NCI-H2227 treated with DMSO at 0.1 percent for 48 hours (cell line): ENCODE results near the gene BBC3.
"Not testable (repeated sequence)": the region's sequence is repeated elsewhere in the genome, so short reads cannot be mapped to it uniquely, and the experiment has no call there.

Experiments
- DNase-seq: peaks from one replicate; lab custom pipeline; 2025; lab: John Stamatoyannopoulos, UW

The BBC3 gene

DNA sequence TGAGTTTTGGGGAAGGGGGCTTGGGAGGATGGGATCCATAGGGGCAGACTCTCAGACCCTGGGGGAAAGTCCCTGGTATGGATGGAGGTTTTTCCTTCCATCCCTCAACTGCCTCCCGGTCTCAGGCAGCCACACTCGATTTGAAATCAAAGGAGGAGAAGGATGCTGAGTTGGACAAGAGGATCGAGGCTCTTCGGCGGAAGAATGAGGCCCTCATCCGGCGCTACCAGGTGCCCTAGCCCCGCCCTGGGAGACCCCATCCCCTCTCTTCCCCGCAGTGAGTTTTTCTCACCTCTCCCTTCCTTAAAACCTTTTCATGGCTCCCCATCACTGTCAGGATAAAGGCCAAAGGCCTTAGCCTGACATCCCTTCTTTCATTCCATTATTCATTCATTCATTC is 27.4 kb upstream of the BBC3 start:
- DNase-seq: no peak

DNA sequence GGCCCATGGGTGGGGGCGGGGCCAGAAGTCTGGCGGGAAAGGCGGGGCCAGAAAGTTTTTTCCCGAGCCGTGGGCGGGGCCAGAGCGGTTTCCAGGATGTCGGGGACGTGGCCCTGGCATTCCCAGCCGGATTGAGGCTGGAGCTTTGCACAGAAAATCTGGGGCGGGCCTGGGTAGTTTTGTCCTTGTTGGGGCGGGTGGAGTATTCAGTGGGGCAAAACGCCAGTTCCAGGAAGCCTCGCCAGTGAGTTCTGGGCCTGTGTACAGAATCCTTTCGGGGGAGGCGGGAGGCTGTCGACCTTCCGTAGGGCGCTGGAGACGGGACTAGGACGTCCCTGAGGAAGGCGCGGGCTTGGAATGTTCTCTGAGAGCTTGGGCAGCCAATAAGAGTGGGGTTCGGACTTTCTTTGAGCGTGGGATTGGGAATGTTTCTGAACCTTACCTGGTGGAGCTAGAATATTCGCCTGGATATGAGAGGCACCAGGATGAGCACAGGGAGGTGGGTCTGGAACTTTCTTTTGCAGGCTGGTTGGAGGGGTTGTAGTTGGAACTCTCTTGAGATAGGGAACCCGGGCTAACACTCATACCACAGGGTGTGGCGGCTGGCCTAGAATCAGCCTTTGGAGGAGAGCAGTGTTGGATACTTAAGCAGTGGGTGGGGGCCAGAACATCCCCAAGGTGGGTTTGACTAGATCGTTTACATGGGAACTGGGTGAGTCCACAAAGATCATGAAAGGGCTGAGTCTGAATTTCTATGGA is 26.6 kb upstream of the BBC3 start:
- no peak for DNase-seq

DNA sequence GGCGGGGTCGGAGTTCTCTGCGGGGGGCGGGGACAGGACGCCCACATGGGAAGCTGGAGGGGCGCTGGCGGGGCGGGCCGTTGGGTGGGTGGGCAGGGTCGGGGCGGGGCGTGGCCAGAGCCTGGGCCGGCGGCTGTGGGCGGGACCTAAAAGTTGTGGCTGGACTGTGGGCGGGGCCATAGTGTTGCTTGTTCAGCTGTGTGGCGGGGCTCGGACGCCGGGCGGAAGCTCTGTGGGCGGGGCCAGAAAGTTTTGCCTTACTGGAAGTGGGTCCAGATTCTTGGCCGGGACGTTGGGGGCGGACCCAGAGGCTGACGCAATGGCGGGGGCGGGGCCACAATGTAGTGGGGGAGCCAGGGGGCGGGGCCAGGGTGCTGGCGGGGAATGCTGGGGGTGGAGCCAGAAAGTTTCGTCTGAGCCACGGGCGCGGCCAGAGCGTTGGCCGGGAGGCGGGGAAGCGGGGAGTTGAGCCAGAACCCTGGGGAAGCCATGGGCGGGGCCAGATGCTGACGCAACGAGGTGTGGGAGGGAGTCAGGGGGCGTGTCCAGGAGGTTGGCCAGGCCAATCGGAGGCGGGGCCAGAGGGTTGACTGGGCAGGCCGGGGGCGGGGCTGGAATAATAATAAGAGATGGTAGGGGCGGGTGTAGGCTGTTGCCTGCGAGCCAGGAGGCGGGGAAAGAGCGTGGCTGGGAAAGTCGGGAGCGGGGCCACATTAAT is 25.9 kb upstream of the BBC3 start:
- DNase-seq: peak; percentile 99

DNA sequence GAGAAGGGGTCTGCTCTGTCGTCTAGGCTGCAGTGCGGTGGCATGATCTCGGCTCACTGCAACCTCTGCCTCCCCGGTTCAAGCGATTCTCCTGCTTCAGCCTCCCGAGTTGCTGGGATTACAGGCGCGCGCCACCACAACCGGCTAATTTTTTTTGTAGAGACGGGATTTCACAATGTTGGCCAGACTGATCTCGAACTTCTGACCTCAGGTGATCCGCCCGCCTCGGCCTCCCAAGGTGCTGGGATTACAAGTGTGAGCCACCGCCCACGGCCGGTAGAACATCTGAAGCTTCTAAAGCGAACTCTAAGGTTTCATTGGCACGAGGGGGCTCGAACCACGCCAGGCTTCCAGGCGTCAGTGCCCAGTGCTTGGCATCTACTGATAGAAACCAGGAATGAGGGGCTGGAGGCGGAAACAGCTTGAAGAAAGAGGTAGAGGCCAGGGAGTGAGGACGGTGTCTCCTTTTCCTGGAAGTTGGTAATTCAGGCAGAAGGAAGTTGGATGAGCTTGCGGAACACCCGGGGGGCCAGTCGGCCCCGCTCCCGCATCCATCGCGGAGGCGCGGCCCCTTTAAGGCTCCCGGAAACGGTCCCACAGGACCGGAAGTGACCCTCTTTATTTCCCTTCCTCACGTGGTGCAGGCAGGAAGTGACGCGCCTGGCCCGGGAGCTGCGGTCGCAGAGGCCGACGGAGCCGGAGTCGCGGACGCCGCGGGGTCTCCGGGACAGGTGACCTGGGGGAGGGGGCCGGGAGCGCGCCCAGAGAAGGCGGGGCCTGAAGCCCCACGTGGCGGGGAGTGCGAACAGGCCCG is 25.1 kb upstream of the BBC3 start, which contains the start of gene CCDC9:
Gene CCDC9 (plus strand): TSS at position 647 of the 814 bp plus-strand sequence. CDS start 1,876 bp downstream, outside the sequence.
- peak; percentile 94 for DNase-seq

DNA sequence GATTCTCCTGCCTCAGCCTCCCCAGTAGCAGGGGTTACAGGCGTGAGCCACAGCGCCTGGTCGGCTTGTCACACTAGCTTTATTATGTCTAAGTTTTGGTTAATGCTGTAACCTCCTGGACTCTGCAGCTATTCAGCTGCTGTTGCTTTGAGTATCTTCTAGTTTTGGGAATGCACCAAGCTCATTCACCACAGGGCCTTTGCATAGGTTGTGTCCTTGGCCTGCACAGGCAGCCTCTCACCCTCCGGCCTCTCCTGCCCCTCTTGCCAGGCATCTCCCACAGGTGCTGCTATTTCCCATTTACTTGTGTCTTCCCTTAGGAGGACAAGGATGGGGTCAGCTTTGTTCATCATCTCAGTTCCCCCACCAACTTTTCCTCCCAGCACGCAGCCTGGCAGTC is 23.0 kb upstream of the BBC3 start:
- no peak for DNase-seq

DNA sequence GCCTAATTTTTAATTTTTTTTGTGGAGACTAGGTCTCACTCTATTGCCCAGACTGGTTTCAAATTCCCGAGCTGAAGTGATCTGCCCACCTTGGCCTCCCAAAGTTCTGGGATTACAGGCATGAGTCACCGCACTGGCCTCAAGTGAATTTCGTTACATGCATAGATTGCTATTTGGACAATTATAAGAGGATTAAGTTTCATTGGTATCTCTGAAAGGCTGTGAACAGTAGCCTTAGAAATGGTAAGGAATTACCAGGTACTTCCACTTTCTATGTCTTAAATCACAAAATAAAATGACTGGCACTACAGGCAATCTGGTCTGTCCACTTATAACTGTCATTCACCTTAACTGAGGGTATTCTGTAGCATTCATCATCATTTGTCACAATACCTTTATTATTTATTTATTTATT is 22.5 kb upstream of the BBC3 start:
- no peak for DNase-seq

DNA sequence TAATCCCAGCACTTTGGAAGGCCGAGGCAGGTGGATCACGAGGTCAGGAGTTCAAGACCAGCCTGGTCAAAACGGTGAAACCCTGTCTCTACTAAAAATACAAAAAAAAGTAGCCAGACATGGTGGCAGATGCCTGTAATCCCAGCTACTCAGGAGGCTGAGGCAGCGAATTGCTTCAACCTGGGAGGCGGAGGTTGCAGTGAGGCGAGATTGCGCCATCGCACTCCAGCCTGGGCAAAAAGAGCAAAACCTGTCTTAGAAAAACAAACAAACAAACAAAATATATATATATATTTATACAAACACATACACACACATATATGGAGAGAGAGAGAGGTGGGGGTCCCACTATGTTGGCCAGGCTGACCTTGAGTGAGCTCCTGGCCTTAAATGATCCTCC is 22.0 kb upstream of the BBC3 start:
- not testable (repeated sequence) for DNase-seq

DNA sequence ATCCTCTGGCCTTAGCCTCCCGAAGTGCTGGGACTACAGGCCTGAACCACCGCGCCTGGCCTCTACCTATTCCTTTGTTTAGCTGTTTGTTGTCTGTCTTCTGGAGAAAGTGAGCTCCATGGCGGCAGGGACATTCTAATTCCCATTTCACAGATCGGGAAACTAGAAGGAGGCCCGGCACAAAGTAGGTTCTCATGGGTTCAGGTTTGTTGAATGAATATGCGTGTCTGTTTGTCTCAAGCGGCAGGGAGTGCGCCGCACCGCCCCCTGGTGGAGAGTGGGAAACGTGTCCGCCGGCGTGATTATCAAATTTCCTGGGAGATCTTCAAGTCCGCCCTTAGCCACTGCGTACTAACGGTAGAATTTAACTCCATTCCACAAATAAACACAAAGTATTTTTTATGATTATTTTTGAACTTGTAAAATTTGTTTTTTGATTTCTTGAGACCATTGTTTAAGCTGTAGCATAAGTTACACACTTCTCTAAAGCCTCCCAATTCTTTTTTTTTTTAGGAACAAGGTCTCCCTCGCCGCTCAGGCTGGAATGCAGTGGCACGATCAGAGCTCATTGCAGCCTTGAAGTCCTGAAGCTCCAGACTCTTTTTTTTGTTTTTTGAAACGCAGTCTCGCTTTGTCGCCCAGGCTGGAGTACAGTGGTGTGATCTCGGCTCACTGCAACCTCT is 16.4 kb upstream of the BBC3 start:
- peak; percentile 17 for DNase-seq

DNA sequence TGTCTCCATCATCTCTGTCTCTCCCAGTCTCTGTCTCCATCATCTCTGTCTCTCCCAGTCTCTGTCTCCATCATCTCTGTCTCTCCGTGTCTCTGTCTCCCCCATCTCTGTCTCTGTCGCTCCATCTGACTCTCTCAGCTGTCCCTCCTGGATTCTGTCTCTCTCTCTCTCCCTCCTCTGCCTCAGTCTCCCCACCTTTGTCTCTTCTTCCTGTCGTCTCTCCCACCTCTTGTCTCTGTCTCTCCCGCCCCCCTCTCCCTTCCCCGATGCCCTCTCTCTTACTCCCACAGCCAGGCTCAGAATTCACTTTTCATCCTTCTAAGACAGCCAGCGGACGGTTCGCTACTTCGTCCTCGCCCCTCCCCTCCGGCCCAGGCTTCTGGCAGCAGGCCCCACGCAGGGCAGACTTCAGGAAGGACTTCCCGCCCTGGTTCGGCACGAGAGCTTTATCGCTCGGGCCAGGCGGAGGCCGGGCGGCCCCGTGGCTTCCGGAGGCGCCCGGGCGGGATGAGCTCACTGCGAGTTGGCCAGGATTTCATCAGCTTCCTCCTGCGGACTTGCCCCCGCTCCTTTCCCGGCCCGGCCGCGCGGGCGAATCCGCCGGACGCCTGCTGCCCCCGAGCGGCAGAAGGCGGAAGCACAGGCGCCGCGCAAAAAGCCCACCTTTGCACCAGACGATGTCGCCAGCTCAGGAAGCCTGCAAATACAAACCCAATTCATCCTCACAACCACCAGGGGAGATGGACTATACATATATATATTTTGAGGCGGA is 13.0 kb upstream of the BBC3 start:
- peak; percentile 81 for DNase-seq

DNA sequence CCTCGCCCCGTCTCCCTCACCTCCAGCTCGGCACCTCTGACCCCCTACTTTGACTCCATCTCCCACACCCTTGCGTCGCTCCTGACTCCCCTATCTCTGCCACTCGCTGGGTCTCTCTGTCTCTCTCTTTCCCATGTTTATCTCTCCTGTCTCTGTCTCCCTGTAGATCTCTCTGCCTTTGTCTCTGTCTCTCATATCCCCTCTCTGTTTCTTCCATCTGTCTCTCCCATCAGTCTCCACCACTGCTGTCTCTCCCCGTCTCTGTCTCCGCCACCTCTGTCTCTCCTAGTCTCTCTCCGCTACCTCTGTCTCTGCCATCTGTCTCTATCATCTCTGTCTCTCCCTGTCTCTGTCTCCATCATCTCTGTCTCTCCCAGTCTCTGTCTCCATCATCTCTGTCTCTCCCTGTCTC is 12.4 kb upstream of the BBC3 start:
- DNase-seq: no peak

DNA sequence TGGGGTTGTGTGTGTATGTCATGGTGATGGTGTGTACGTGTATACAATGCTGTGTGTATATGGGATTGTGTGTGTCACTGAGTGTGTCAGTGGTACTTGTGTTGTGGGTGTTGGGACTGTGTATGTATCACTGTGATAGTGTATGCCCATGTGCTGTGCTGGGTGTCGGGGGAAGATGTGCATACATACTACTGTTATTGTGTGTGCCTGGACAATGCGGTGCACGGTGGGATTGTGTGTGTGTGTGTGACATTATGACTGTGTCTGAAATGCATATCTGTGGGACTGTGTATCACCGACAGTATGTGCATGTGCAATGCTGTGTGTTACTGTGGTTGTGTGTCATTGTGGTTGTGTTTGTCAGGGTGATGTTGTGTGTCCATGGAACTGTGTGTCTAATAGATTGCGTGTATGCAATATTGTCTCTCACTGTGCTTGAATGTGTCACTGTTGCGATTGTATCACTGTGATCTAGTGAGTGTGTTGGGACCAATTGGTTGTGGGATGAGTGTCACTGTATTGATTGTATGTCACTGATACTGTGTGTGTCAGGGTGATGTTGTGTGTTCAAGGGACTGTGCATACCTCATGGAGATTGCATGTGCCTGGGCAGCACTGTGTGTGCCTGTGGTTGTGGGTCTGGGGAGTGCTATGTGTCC is 11.0 kb upstream of the BBC3 start:
- DNase-seq: no peak

DNA sequence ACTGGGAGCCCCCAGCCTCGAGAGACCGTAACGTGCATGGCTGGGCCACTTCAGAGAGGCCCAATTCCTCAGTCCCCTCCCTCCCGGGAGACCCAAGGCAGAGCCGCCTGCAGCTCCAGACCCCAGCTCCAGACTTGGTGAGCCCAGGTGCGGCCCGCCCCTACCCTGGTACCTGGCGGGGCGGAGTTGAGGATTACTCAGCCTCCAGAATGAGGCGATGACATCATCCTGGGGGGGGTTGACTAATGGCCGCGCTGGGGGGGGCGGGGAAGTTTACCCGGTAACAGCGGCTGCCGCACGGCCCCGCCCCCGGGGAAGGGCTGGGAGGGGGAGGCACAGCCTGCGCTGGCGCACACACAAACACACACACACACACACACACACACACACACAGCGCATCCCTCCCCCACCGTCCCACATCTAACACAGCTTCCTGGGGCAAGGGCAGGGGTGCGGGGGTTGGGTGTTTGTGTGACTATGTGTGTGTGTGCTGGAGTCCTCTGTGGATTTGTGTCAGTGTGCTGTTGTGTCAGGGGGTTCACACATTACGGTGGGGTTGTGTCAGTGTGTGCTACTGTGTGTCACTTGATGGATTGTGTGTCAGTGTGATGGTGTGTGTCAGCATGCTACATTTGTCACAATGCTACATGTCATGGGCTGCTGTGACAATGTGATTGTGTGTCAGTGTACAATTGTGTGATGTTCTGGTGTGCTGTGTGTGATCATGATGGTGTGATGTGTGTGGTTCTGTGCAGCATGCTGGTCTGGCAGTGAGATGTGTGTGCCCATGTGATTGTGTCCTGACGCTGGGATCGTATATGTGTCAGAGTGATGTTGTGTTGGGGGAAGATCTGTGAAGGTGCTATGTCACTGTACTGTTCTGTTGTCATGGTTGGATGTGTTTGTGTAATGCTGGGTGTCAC is 10.3 kb upstream of the BBC3 start:
- DNase-seq: peak; percentile 51

DNA sequence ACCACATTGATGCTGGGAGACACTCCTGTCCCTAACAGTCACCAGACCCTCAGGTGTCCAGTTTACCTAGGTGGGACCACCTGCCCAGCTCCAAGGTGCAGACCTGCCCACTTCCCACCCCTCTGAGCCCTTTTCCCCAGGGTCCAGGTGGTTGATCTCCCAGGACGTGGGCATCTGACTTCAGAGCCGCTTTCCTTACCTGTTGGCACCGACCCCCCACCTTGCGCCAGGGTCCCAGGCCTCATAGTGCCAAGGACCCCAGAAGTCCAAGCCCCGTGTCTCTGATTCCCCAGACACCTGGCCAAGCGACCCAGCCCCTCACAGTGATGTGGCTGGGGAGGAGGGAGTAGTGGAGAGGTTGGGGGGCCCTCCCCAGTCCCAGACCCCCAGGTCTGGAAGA is 9.6 kb upstream of the BBC3 start:
- DNase-seq: no peak

DNA sequence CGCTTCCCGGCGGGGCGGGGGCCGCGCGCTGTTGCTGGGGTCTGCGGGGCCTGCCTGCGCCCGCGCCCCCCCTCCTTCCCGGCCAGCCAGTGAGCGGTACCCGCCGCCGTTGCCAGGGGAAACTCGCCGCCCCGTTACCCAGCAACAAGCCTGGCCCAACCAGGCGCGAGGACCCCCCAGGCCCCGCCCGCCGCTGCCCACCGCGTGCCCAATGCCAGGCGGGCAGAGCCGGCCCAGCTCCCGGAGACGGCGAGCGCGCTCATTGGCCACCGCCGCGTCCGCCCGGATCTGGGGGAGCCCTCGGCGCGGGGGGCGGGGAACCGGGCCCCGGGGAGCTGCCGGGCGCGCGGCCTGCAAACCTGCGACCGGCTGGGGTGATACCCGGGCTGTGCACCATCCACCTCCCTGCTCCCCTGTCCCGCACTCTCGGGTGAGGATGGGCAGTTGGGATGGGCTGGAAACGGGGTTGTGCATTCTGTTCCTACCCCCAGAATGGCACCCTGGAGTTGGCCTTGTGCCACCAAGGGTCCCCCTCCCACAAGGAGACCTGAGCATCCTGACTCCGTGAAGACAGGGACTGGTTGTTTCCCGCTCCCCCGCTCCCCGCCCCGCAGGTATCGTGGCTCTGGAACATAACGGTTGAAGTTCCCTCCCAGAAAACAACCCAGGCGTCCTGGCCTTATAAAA is 8.8 kb upstream of the BBC3 start:
- peak; percentile 79 for DNase-seq

DNA sequence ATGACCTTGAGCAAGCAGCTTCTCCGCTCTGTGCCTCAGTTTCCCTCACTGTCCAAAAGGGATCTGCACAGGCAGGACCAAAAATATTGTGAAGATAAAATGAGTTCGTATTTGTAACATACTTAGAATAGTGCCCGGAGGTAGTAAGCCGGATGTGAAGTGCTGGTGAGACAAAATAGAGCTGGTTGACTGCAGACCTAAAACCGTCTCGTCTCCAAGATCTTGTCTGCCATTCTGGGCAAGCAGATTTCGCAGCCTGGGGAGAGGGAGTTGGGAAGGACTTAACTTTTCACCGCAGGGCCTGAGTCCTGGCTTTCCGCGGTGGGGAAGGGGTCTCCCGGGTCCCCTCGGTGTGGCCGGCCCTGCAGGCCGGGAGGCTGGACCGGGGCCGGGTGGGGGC is 8.2 kb upstream of the BBC3 start:
- DNase-seq: no peak

DNA sequence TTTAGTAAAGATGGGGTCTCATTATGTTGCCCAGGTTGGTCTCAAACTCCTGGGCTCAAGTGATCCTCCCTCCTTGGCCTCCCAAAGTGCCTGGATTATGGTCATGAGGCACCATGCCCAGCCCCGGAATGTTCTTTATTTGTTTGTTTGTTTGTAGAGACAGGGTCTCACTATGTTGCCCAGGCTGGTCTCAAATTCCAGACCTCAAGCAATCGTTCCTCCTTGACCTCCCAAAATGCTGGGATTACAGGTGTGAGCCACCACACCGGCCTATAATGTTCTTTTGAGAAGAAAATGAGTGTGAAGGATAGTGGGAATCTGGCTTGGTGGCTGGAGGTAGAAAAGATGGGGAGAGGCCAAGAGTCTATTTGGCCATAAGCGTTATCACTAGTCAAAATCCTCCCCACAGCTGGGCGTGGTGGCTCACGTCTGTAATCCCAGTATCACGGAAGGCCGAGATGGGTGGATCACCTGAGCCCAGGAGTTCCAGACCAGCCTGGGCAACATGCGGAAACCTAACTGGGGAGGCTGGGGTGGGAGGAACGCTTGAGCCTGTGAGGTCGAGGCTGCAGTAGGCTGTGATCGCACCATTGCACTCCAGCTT is 5.2 kb upstream of the BBC3 start:
- DNase-seq: no peak

DNA sequence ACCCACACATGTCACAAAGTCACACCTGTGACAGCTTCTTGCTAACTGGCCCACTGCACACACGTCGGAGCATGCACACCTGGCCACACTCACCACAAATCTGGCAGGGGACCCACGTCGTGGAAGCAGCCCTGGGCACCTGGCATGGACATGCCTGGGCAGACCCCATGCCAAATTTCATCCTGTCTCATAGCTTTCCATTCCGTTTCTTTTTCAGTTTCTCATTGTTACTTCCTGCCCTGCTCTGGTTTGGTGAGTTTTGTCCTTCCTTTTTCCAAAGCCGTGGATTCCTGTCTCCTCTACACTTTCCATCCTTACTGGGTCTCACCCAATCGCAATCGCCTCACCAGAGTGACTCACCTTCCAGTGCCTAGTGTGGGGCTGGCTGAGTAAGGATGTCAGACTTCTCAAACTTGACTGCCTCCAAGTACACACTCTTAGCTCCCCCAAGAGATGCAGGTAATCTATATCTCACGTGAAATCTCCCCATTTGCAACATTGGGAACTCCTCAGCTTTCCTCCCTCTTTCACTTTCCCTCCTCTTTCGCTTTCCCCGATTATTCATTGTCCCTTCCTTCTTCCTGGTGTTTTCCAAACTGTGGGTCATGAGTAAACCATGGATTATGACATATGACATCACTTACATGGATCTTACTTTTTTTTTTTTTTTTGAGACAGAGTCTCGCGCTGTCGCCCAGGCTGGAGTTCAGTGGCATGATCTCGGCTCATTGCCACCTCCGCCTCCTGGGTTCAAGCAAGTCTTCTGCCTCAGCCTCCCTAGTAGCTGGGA is 1.6 kb upstream of the BBC3 start:
- no peak for DNase-seq
